Stimulated activated CD8-positive, alpha-beta memory T cell treated with anti-CD3 and anti-CD28 coated beads, Interleukin-15, amount 100 ng/mL, for 48 hours (primary cell): Measurements from ENCODE around the gene S100A4.
A peak's percentile ranks its signal among the peaks of the same experiment; 100 is the strongest.

Experiments
- DNase-seq, 2 donors: peaks; one replicate each; pipeline ENCODE4 v3.0.0-alpha.2; 2020; ENCODE audit warnings: low read depth in 2 of 2

Gene S100A4

DNA sequence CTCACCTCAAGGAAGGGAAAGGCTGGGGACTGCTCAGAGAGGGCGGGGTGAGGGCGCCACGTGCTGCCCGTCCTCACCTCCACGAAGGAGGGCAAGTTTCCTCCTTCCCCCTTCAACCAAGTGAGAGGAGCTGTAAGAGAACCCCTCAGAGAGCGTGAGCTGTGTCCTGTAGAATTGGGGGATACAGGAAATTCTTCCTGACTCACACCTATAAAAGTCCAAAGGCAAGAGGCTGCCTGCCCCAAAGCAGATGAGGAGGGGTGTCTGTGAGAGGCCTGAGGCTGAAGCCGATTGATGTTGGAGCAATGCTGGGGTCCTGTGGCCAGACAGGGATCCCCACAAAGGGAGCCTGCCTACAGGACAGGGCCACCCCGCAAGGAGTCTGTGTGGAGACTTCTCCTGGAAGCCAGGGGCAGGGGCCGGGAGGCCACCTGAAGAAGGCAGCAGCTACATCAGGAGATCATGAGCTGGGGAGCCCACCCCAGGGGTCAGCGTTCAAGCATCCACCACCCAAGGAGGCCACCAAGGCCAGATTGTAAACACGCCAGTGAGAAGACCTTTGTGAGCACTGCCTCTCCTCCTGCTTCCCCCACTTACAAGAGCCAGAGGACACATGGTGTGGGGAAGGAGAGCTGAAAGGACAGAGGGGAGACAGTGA, 37.6 kb downstream of the S100A4 start:
- DNase-seq, result no peak

DNA sequence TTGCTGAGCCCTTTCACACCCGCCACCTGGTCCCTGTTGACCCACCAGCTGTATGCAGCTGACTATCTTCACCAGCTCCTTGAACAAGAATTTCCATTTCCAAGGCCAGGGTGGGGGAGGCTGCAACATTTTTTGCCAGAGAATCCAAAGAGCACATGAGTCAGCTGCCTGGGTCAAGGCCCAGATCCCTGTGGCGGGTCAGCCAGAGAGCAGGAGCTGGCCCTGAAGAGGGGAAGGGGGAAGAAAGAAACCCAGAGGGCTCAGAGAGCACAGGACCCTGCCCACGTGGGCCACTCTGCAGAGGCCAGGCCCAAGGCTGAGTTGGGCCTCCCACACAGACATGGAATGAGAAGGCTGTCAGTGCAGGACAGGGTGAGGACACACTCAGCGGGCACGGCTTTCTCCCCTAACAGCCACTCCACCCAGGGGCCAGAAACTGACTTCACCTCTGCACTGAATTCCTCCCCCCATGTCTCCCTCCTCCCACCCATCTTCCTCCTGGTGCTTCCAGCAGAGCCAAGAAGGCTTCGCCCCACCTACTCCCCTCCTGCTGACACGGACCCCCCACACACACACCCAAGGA, 38.7 kb downstream of the S100A4 start:
- DNase-seq, result no peak

GRCh38 chr1:153506386-153506785, 39.2 kb downstream of the S100A4 start:
- DNase-seq, result no peak

DNA sequence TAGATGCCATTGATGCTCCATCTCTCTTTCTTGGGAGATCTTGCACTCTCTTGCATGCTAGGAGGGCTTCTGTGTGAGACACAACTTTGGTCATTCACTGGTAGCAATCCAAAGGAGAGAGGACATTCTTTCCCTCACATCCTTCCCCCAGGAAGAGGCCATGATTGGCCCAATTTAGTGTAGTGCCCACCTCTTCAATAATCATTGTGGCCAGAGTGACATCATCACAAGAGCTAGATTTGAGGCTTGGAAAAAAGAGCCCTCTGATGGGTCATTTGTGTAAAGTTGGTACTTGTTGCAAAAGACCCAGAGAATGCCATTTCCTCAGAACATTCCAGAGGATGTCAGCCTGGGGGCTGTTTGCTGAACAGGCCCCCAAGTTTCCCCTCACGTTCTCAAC, 40.0 kb downstream of the S100A4 start:
- no peak for DNase-seq

- no peak for DNase-seq
Observed at GRCh38 chr1:153503766-153504165, 41.8 kb downstream of the S100A4 start.

DNA sequence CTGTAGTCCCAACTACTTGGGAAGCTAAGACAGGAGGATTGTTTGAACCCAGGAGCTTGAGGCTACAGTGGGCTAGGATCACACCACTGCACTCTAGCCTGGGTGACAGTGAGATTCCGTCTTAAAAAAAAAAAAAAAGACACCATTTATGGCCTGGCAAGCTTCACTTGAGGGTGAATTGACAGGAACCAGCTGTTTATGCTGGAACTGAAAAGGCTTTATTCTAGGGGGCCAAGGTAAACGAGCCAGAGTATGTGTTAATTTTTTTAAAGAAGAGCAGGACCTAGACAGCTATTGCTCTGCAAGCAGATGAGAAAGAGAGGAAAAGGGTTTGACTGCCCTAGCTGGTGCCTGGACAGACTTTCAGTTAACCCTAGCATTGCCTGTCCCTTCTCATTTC, 46.9 kb downstream of the S100A4 start:
- no peak for DNase-seq

DNA sequence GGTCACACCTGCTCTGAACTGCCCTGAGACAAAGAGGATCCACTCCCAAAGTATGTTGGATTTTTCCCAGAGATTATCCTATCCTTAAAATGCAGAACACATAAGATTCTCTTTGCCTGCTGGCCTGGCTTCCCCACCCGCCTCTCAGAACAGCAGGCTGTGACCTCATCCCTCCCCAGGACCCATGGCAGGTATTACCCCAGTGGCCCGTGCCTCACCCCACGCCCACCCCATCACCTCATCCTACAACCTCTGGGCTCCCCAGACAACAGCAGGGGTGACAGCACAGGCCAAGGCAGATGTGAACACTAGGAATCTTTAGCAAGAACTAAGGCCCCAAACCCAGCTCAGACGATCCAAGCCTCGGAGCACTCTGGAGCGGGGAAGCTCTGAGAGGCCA, 50.1 kb downstream of the S100A4 start:
- no peak for DNase-seq

GRCh38 chr1:153494976-153495535, 50.5 kb downstream of the S100A4 start:
- peak; percentile 36 to 41 for DNase-seq
